DOHH2 (cell line): ENCODE data around the gene CKMT1A.
"Not testable (repeated sequence)": the region's sequence is repeated elsewhere in the genome, so short reads cannot be mapped to it uniquely, and the experiment has no call there.

Source experiments
- H3F3A ChIP-seq: fragments of 200-600 bp; sonication (generic), shearing (Covaris generic); 2 replicates; pipeline ENCODE4 v1.6.0; 2016; ENCODE audit warnings: antibody characterized with exemption, mild to moderate bottlenecking; ENCODE audit not compliant: control insufficient read depth, insufficient read depth
- H3K27ac ChIP-seq: fragments of 200-600 bp; sonication (generic); 2 replicates; pipeline ENCODE4 v1.5.1; 2014; ENCODE audit warnings: low read depth, mild to moderate bottlenecking, low read length, moderate library complexity
- H3K27me3 ChIP-seq: fragments of 200-600 bp; sonication (generic); 2 replicates; pipeline ENCODE4 v1.6.1; 2014; ENCODE audit warnings: mild to moderate bottlenecking, low read length, mixed read lengths; ENCODE audit not compliant: control insufficient read depth
- H3K36me3 ChIP-seq: fragments of 200-600 bp; sonication (generic); 2 replicates; pipeline ENCODE4 v1.6.1; 2014; ENCODE audit warnings: mild to moderate bottlenecking, low read length, moderate library complexity, mixed read lengths; ENCODE audit not compliant: control insufficient read depth
- H3K4me1 ChIP-seq: fragments of 200-600 bp; sonication (generic); 2 replicates; pipeline ENCODE4 v1.6.1; 2014; ENCODE audit warnings: mild to moderate bottlenecking, low read length, mixed read lengths; ENCODE audit not compliant: control insufficient read depth
- H3K4me2 ChIP-seq: fragments of 200-600 bp; sonication (generic); 2 replicates; pipeline ENCODE4 v1.6.0; 2014; ENCODE audit warnings: mild to moderate bottlenecking, low read length, moderate library complexity
- H3K4me3 ChIP-seq: fragments of 200-600 bp; sonication (generic); 2 replicates; pipeline ENCODE4 v1.5.1; 2014; ENCODE audit warnings: mild to moderate bottlenecking, low read length, mixed read lengths
- H3K79me2 ChIP-seq: fragments of 200-600 bp; sonication (generic); 2 replicates; pipeline ENCODE4 v1.6.1; 2014; ENCODE audit warnings: mild to moderate bottlenecking, low read length, mixed read lengths; ENCODE audit not compliant: control insufficient read depth
- H3K9me2 ChIP-seq: fragments of 200-600 bp; sonication (generic); replicated peaks from 2 replicates; pipeline ENCODE4 v1.6.1; 2014; ENCODE audit warnings: mild to moderate bottlenecking, low read length, mixed read lengths; ENCODE audit not compliant: control insufficient read depth
- H3K9me3 ChIP-seq: fragments of 200-600 bp; sonication (generic); 2 replicates; pipeline ENCODE4 v1.6.1; 2014; ENCODE audit warnings: antibody characterized with exemption, low read length, mixed read lengths; ENCODE audit not compliant: control insufficient read depth, insufficient read depth
- H4K20me1 ChIP-seq: fragments of 200-600 bp; sonication (generic); 2 replicates; pipeline ENCODE4 v1.6.0; 2014; ENCODE audit warnings: low read depth, mild to moderate bottlenecking, antibody characterized with exemption, low read length, moderate library complexity; ENCODE audit not compliant: control insufficient read depth, insufficient read depth
- CTCF ChIP-seq: fragments of 200-600 bp; sonication (generic); IDR thresholded peaks from one replicate; pipeline ENCODE4 v1.5.1; 2014; ENCODE audit warnings: antibody characterized with exemption, mild to moderate bottlenecking, low read depth, low read length; ENCODE audit not compliant: poor library complexity, severe bottlenecking
- EZH2phosphoT487 ChIP-seq: fragments of 200-600 bp; sonication (generic); IDR thresholded peaks from 2 replicates; pipeline ENCODE4 v1.6.1; 2017; ENCODE audit warnings: borderline replicate concordance, mild to moderate bottlenecking, antibody characterized with exemption, low read length, moderate library complexity, mixed read lengths

CKMT1A gene

GRCh38 chr15:43674175-43674574, 19.5 kb upstream of the CKMT1A start:
- H3F3A ChIP-seq, H4K20me1 ChIP-seq, H3K79me2 ChIP-seq, H3K27ac ChIP-seq, H3K9me3 ChIP-seq, H3K36me3 ChIP-seq, H3K4me3 ChIP-seq, H3K4me1 ChIP-seq, H3K9me2 ChIP-seq, H3K27me3 ChIP-seq, H3K4me2 ChIP-seq: not testable (repeated sequence)

- H3K79me2 ChIP-seq, H3K27me3 ChIP-seq, H3K9me2 ChIP-seq, H3K9me3 ChIP-seq, H3K4me2 ChIP-seq, H3K4me1 ChIP-seq, H3K27ac ChIP-seq, H3K4me3 ChIP-seq, H3F3A ChIP-seq, H3K36me3 ChIP-seq, H4K20me1 ChIP-seq: not testable (repeated sequence)
Measured at GRCh38 chr15:43689604-43690301, 3.9 kb upstream of the CKMT1A start.

DNA sequence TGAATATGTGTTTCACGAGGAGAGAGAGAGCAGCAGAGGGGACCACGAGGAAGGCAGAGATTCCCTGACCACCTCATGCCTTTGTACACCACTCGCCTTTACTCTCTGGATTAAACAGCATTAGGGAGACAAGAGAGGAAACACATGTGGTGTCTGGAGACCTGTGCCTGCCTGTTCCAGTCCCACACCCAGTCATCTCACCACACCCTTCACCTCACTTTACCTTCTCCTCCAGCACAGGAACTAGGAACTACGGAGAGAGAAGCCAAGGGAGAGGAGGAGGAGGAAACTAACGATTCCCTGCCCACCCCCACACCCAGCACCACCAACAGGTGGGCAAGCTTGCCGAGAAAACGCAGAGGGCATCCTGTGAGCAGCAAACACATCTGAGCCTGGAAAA, 980 bp upstream of the CKMT1A start:
- H3K9me3 ChIP-seq, H3K27ac ChIP-seq, H3K27me3 ChIP-seq, H3K4me1 ChIP-seq, H3K79me2 ChIP-seq, H3F3A ChIP-seq, H3K4me2 ChIP-seq, H4K20me1 ChIP-seq, H3K9me2 ChIP-seq, H3K4me3 ChIP-seq, H3K36me3 ChIP-seq: not testable (repeated sequence)

GRCh38 chr15:43702174-43702573, 8.5 kb downstream of the CKMT1A start:
- Histone ChIP-seq H3K4me3 (no peak overlapping the region), H3K27ac (no peak overlapping the region), H3K4me2 (no peak overlapping the region), H3K79me2 (no peaks in the 10 kb centered on the region), H3K4me1 (no peaks in the 10 kb centered on the region), H3K9me2 (no peaks in the 10 kb centered on the region), H3K27me3 (peaks cover 9% of the 10 kb centered on the region), H4K20me1 (no peaks in the 10 kb centered on the region), H3K36me3 (no peaks in the 10 kb centered on the region), H3F3A (no peaks in the 10 kb centered on the region), H3K9me3 (no peaks in the 10 kb centered on the region)
- no peak for TF ChIP-seq CTCF
- no peak for TF ChIP-seq EZH2phosphoT487

GRCh38 chr15:43702701-43703424, 9.2 kb downstream of the CKMT1A start:
- H3K27me3 ChIP-seq: peaks cover 6% of the 10 kb centered on the region; the same call in 1 of the 2 replicates
- no peak overlapping the region for H3K4me3 ChIP-seq
- H3K27ac ChIP-seq: no peak overlapping the region
- no peaks in the 10 kb centered on the region for H3K4me1 ChIP-seq
- H3K4me2 ChIP-seq: no peak overlapping the region
- TF ChIP-seq CTCF: no peak
- TF ChIP-seq EZH2phosphoT487: no peak
- no peaks in the 10 kb centered on the region for H3K79me2 ChIP-seq
- H3K9me2 ChIP-seq: no peaks in the 10 kb centered on the region
- H3K9me3 ChIP-seq: no peaks in the 10 kb centered on the region
- no peaks in the 10 kb centered on the region for H3K36me3 ChIP-seq
- no peaks in the 10 kb centered on the region for H4K20me1 ChIP-seq
- no peaks in the 10 kb centered on the region for H3F3A ChIP-seq

DNA sequence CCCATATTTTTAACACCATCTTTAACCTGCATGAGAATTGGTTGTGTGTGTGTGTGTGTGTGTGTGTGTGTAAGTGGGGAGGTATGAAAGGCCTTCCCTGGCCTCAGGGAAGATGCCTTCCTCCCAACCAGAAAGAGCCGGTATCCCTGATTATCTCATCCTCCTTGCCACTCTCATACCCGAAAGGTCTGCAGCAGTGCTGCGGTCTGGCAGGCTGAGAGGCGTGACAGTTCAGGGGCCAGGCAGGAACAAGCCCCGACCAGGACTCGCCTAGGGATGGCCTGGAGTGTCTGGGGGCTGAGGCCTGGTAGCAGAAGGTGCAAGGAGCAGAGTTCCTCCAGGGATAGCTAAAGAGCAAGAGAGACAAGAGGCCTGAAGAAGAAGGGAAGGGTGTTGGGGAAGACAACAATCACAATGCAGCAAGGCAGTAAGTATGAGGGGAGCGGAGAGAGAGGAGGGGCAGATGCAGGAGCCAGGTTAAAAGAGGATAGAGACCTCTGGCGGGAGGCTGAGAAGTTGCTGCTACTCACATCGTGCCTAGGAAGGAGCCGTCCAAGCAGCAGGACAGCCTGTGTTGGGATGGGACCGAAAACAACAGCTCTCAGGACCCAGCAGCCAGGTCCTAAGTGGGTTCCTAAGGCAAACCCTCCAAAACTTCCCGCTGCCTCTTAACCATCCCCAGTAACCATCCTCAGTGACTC, 16.9 kb downstream of the CKMT1A start:
- H4K20me1 ChIP-seq, H3K79me2 ChIP-seq, H3K9me2 ChIP-seq, H3K36me3 ChIP-seq, H3K27me3 ChIP-seq, H3K4me3 ChIP-seq, H3K27ac ChIP-seq, H3K4me2 ChIP-seq, H3K4me1 ChIP-seq, H3F3A ChIP-seq, H3K9me3 ChIP-seq: not testable (repeated sequence)
